Endothelial cell (in vitro differentiated cells): Measurements from ENCODE around the gene AGPAT4. TPM values are rescaled to one million over a fixed set of nuclear protein-coding genes. Genes with fewer than 3 reads are reported as not detected.

Experiments used
- DNase-seq: peaks from one replicate; pipeline ENCODE4 v3.0.0; 2021; ENCODE audit warnings: low spot score
- H3K27ac Mint-ChIP-seq: one replicate; pipeline ENCODE4 v1.8.0; 2021; ENCODE audit warnings: mixed read lengths, inconsistent platforms; ENCODE audit not compliant: unreplicated experiment
- H3K27me3 Mint-ChIP-seq: one replicate; pipeline ENCODE4 v1.8.0; 2021; ENCODE audit warnings: mild to moderate bottlenecking, moderate library complexity, mixed read lengths, inconsistent platforms; ENCODE audit not compliant: unreplicated experiment
- H3K36me3 Mint-ChIP-seq: one replicate; pipeline ENCODE4 v1.8.0; 2021; ENCODE audit warnings: mild to moderate bottlenecking, low read depth, mixed read lengths, inconsistent platforms; ENCODE audit not compliant: unreplicated experiment
- H3K4me1 Mint-ChIP-seq: one replicate; pipeline ENCODE4 v1.8.0; 2021; ENCODE audit warnings: mild to moderate bottlenecking, mixed read lengths, inconsistent platforms; ENCODE audit not compliant: unreplicated experiment
- H3K4me3 Mint-ChIP-seq: one replicate; pipeline ENCODE4 v1.8.0; 2021; ENCODE audit warnings: mild to moderate bottlenecking, mixed read lengths, inconsistent platforms; ENCODE audit not compliant: unreplicated experiment
- H3K9me3 Mint-ChIP-seq: one replicate; pipeline ENCODE4 v1.8.0; 2021; ENCODE audit warnings: mixed read lengths, inconsistent platforms; ENCODE audit not compliant: unreplicated experiment
- CTCF ChIP-seq: fragments of 200-600 bp; sonication (generic); IDR thresholded peaks from one replicate; pipeline ENCODE4 v1.5.0; 2021; ENCODE audit warnings: antibody characterized with exemption; ENCODE audit not compliant: unreplicated experiment
- total RNA-seq: library from RNA; stranded (reverse); fragmentation: NEBNext Ultra II Directional; extraction: Animal tissue kit (Norgen Biotek cat#: 25700); gene quantifications from one replicate; pipeline ENCODE4 v1.2.1, GENCODE V29; 2021; ENCODE audit not compliant: unreplicated experiment

Gene AGPAT4
- total RNA-seq, 1 donor from 2014 or later = 25.2 TPM

GRCh38 chr6:161161121-161161520 lies 112.7 kb downstream of the AGPAT4 start:
- Mint-ChIP-seq H3K4me1 (no peaks in the 10 kb centered on the region), H3K4me3 (no peak overlapping the region), H3K36me3 (peaks cover 48% of the 10 kb centered on the region), H3K27ac (no peak overlapping the region), H3K27me3 (peaks cover 13% of the 10 kb centered on the region), H3K9me3 (no peaks in the 10 kb centered on the region)
- no peak for DNase-seq
- TF ChIP-seq CTCF = no peak

GRCh38 chr6:161154796-161155335 lies 119.0 kb downstream of the AGPAT4 start:
- Mint-ChIP-seq H3K9me3 (no peaks in the 10 kb centered on the region), H3K4me1 (no peaks in the 10 kb centered on the region), H3K4me3 (no peak overlapping the region), H3K36me3 (peaks cover 38% of the 10 kb centered on the region), H3K27me3 (peaks cover 6% of the 10 kb centered on the region), H3K27ac (no peak overlapping the region)
- DNase-seq = no peak
- no peak for TF ChIP-seq CTCF

- no peak overlapping the region for H3K27ac Mint-ChIP-seq
- H3K4me3 Mint-ChIP-seq = no peak overlapping the region
- peaks cover 42% of the 10 kb centered on the region for H3K36me3 Mint-ChIP-seq
- no peak for DNase-seq
- no peaks in the 10 kb centered on the region for H3K9me3 Mint-ChIP-seq
- no peak for TF ChIP-seq CTCF
- peaks cover 6% of the 10 kb centered on the region for H3K27me3 Mint-ChIP-seq
- no peaks in the 10 kb centered on the region for H3K4me1 Mint-ChIP-seq
Measured at GRCh38 chr6:161153725-161154124, 120.1 kb downstream of the AGPAT4 start.

GRCh38 chr6:161152907-161153662 lies 120.8 kb downstream of the AGPAT4 start:
- Mint-ChIP-seq H3K27me3 (peaks cover 6% of the 10 kb centered on the region), H3K4me3 (no peak overlapping the region), H3K9me3 (no peaks in the 10 kb centered on the region), H3K36me3 (peaks cover 43% of the 10 kb centered on the region), H3K4me1 (no peaks in the 10 kb centered on the region), H3K27ac (no peak overlapping the region)
- no peak for TF ChIP-seq CTCF
- no peak for DNase-seq

- H3K9me3 Mint-ChIP-seq = no peaks in the 10 kb centered on the region
- no peaks in the 10 kb centered on the region for H3K4me1 Mint-ChIP-seq
- no peak overlapping the region for H3K4me3 Mint-ChIP-seq
- DNase-seq = no peak
- peaks cover 42% of the 10 kb centered on the region for H3K36me3 Mint-ChIP-seq
- H3K27me3 Mint-ChIP-seq = peaks cover 6% of the 10 kb centered on the region
- H3K27ac Mint-ChIP-seq = no peak overlapping the region
- no peak for TF ChIP-seq CTCF
Measured at GRCh38 chr6:161152527-161152862, 121.4 kb downstream of the AGPAT4 start.
